ENCODE data around the gene SMAD6. TPM values are rescaled to one million over a fixed set of nuclear protein-coding genes. Genes with fewer than 3 reads are reported as not detected.
"Not testable (repeated sequence)": the region's sequence is repeated elsewhere in the genome, so short reads cannot be mapped to it uniquely, and the experiment has no call there.

Gene SMAD6
- total RNA-seq, 1 donor from 2014 or later: 2.7 TPM

- FAIRE-seq (no peak), DNase-seq (ENCODE audit: low read depth) (no peak)
- H3K79me2 ChIP-seq (ENCODE audit: insufficient read depth, low read length): no peaks in the 10 kb centered on the region
- Mint-ChIP-seq H3K36me3 (ENCODE audit: low read depth, unreplicated experiment) (no peaks in the 10 kb centered on the region), H3K9me3 (ENCODE audit: unreplicated experiment) (no peaks in the 10 kb centered on the region), H3K27ac (ENCODE audit: unreplicated experiment) (no peak overlapping the region), H3K27me3 (ENCODE audit: low read depth, unreplicated experiment) (peaks cover 23% of the 10 kb centered on the region), H3K4me3 (ENCODE audit: unreplicated experiment) (no peak overlapping the region), H3K4me1 (ENCODE audit: low read depth, unreplicated experiment) (peaks cover 5% of the 10 kb centered on the region)
- peaks cover 9% of the 10 kb centered on the region for H3K4me1 ChIP-seq (ENCODE audit: insufficient read depth, low read length)
- no peaks in the 10 kb centered on the region for H4K20me1 ChIP-seq (ENCODE audit: insufficient read depth, low read length)
- H2AFZ ChIP-seq (ENCODE audit: low read depth, low read length): no peak overlapping the region
- H3K36me3 ChIP-seq (ENCODE audit: insufficient read depth, low read length): no peaks in the 10 kb centered on the region
- no peaks in the 10 kb centered on the region for H3K27me3 ChIP-seq (ENCODE audit: insufficient read depth, low read length)
- TF ChIP-seq CTCF (IDR thresholded peaks at IDR 0.05; ENCODE audit: insufficient read depth, low read depth, low read length): no peak
- TF ChIP-seq EZH2 (IDR thresholded peaks at IDR 0.05; ENCODE audit: insufficient read depth, low read length): no peak
- H3K4me3 ChIP-seq (ENCODE audit: insufficient read depth, low read depth, low read length): no peak overlapping the region
- H3K9ac ChIP-seq (ENCODE audit: low read length): no peak overlapping the region
- no peak overlapping the region for H3K27ac ChIP-seq (ENCODE audit: low read depth, low read length)
- no peaks in the 10 kb centered on the region for H3K9me3 ChIP-seq (ENCODE audit: insufficient read depth, low read depth, low read length)
- H3K4me2 ChIP-seq (ENCODE audit: low read length): no peak overlapping the region
Observed at GRCh38 chr15:66827698-66828055, 125.6 kb downstream of the SMAD6 start.

DNA sequence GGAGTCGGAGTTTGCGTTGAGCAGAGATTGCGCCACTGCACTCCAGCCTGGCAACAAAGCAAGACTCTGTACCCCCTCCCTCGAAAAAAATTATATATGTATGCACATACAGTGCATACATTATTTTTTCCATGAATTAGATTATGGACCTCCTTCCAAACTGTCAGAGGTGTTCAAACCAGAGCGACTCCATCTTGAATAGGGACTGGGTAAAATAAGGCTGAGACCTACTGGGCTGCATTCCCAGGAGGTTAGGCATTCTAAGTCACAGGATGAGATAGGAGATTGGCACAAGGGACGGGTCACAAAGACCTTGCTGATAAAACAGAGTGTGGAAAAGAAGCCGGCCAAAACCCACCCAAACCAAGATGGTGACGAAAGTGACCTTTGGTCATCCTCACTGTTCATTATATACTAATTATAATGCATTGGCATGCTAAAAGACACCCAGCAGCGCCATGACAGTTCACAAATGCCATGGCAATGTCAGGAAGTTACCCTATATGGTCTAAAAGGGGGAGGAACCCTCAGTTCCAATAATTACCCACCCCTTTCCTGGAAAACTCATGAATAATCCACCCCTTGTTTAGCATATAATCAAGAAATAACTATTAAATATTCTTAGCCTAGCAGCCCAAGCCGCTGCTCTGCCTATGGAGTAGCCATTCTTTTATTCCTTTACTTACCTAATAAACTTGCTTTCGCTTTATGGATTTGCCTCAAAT, 126.9 kb downstream of the SMAD6 start:
- H3K9me3 Mint-ChIP-seq (ENCODE audit: unreplicated experiment); H3K4me3 Mint-ChIP-seq (ENCODE audit: unreplicated experiment); H3K9ac ChIP-seq (ENCODE audit: low read length); DNase-seq (ENCODE audit: low read depth); H3K9me3 ChIP-seq (ENCODE audit: insufficient read depth, low read depth, low read length); H3K36me3 Mint-ChIP-seq (ENCODE audit: low read depth, unreplicated experiment); H2AFZ ChIP-seq (ENCODE audit: low read depth, low read length); H3K27ac ChIP-seq (ENCODE audit: low read depth, low read length); H3K27ac Mint-ChIP-seq (ENCODE audit: unreplicated experiment); H3K36me3 ChIP-seq (ENCODE audit: insufficient read depth, low read length); H3K4me1 Mint-ChIP-seq (ENCODE audit: low read depth, unreplicated experiment); H3K4me2 ChIP-seq (ENCODE audit: low read length); FAIRE-seq; H4K20me1 ChIP-seq (ENCODE audit: insufficient read depth, low read length); H3K79me2 ChIP-seq (ENCODE audit: insufficient read depth, low read length); H3K4me3 ChIP-seq (ENCODE audit: insufficient read depth, low read depth, low read length); H3K27me3 ChIP-seq (ENCODE audit: insufficient read depth, low read length); H3K4me1 ChIP-seq (ENCODE audit: insufficient read depth, low read length): not testable (repeated sequence)
- H3K27me3 Mint-ChIP-seq (ENCODE audit: low read depth, unreplicated experiment): peaks cover 21% of the 10 kb centered on the region

DNA sequence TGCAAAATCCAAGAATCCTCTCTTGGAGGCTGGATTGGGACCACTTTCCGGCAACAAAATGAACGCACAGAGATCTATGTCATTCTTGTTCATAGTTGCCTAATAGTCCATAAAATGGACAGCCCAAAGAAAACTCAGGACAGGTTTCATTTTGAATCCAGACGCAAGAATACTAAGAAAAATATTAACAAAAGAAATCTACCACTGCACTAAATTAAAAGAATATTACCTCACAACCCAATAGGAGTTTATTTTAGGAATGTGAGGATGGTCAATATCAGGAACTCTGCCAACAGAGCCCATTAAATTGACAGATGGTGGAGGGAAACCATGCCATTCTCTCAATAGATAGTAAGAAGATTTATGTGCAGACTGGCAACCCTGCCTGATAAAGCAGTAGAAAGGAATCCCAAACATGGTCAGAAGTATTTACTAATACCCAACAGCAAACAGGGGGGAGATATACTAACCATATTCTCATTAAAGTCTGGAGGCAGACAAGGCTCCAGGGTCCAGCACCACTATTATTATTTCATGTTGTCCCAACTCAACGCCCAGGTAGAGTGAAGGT, 127.6 kb downstream of the SMAD6 start:
- no peak overlapping the region for H3K27ac Mint-ChIP-seq (ENCODE audit: unreplicated experiment)
- no peak for FAIRE-seq

More for the DNA sequence above, 127.6 kb downstream of the SMAD6 start:
- no peak overlapping the region for H3K9ac ChIP-seq (ENCODE audit: low read length)
- H3K36me3 ChIP-seq (ENCODE audit: insufficient read depth, low read length): no peaks in the 10 kb centered on the region
- no peaks in the 10 kb centered on the region for H3K9me3 ChIP-seq (ENCODE audit: insufficient read depth, low read depth, low read length)
- no peak overlapping the region for H2AFZ ChIP-seq (ENCODE audit: low read depth, low read length)
- H3K79me2 ChIP-seq (ENCODE audit: insufficient read depth, low read length): no peaks in the 10 kb centered on the region
- H4K20me1 ChIP-seq (ENCODE audit: insufficient read depth, low read length): no peaks in the 10 kb centered on the region
- DNase-seq (ENCODE audit: low read depth): no peak
- peaks cover 5% of the 10 kb centered on the region for H3K4me1 Mint-ChIP-seq (ENCODE audit: low read depth, unreplicated experiment)
- H3K27ac ChIP-seq (ENCODE audit: low read depth, low read length): no peak overlapping the region
- H3K27me3 ChIP-seq (ENCODE audit: insufficient read depth, low read length): no peaks in the 10 kb centered on the region
- no peaks in the 10 kb centered on the region for H3K9me3 Mint-ChIP-seq (ENCODE audit: unreplicated experiment)
- H3K4me3 ChIP-seq (ENCODE audit: insufficient read depth, low read depth, low read length): no peak overlapping the region
- H3K27me3 Mint-ChIP-seq (ENCODE audit: low read depth, unreplicated experiment): peaks cover 19% of the 10 kb centered on the region
- H3K4me1 ChIP-seq (ENCODE audit: insufficient read depth, low read length): peaks cover 9% of the 10 kb centered on the region
- TF ChIP-seq CTCF (IDR thresholded peaks at IDR 0.05; ENCODE audit: insufficient read depth, low read depth, low read length) (no peak), EZH2 (IDR thresholded peaks at IDR 0.05; ENCODE audit: insufficient read depth, low read length) (no peak)
- no peaks in the 10 kb centered on the region for H3K36me3 Mint-ChIP-seq (ENCODE audit: low read depth, unreplicated experiment)
- peak overlapping the region; percentile 35 for H3K4me2 ChIP-seq (ENCODE audit: low read length)
- no peak overlapping the region for H3K4me3 Mint-ChIP-seq (ENCODE audit: unreplicated experiment)

Data from astrocyte (in vitro differentiated cells and primary cell).